IPS-15b (cell line): ENCODE results near the gene ARHGAP27.
"Not testable (repeated sequence)": the region's sequence is repeated elsewhere in the genome, so short reads cannot be mapped to it uniquely, and the experiment has no call there.

Source experiments
- H3K27me3 ChIP-seq: one replicate; pipeline ENCODE4 v1.6.1; 2013; ENCODE audit warnings: low read length; ENCODE audit not compliant: control insufficient read depth, insufficient read depth
- H3K36me3 ChIP-seq: one replicate; pipeline ENCODE4 v1.6.1; 2013; ENCODE audit warnings: low read length; ENCODE audit not compliant: control insufficient read depth, insufficient read depth
- H3K4me1 ChIP-seq: one replicate; pipeline ENCODE4 v1.6.1; 2013; ENCODE audit warnings: mild to moderate bottlenecking, low read length; ENCODE audit not compliant: control insufficient read depth, insufficient read depth
- H3K4me3 ChIP-seq: one replicate; pipeline ENCODE4 v1.5.1; 2013; ENCODE audit warnings: low read depth, low read length
- H3K9ac ChIP-seq: one replicate; pipeline ENCODE4 v1.6.1; 2013; ENCODE audit warnings: low read depth, mild to moderate bottlenecking, low read length
- H3K9me3 ChIP-seq: one replicate; pipeline ENCODE4 v1.6.1; 2013; ENCODE audit warnings: mild to moderate bottlenecking, low read length; ENCODE audit not compliant: control insufficient read depth, insufficient read depth

The ARHGAP27 gene, protein sequence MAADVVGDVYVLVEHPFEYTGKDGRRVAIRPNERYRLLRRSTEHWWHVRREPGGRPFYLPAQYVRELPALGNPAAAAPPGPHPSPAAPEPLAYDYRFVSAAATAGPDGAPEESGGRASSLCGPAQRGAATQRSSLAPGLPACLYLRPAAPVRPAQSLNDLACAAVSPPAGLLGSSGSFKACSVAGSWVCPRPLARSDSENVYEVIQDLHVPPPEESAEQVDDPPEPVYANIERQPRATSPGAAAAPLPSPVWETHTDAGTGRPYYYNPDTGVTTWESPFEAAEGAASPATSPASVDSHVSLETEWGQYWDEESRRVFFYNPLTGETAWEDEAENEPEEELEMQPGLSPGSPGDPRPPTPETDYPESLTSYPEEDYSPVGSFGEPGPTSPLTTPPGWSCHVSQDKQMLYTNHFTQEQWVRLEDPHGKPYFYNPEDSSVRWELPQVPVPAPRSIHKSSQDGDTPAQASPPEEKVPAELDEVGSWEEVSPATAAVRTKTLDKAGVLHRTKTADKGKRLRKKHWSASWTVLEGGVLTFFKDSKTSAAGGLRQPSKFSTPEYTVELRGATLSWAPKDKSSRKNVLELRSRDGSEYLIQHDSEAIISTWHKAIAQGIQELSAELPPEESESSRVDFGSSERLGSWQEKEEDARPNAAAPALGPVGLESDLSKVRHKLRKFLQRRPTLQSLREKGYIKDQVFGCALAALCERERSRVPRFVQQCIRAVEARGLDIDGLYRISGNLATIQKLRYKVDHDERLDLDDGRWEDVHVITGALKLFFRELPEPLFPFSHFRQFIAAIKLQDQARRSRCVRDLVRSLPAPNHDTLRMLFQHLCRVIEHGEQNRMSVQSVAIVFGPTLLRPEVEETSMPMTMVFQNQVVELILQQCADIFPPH

DNA sequence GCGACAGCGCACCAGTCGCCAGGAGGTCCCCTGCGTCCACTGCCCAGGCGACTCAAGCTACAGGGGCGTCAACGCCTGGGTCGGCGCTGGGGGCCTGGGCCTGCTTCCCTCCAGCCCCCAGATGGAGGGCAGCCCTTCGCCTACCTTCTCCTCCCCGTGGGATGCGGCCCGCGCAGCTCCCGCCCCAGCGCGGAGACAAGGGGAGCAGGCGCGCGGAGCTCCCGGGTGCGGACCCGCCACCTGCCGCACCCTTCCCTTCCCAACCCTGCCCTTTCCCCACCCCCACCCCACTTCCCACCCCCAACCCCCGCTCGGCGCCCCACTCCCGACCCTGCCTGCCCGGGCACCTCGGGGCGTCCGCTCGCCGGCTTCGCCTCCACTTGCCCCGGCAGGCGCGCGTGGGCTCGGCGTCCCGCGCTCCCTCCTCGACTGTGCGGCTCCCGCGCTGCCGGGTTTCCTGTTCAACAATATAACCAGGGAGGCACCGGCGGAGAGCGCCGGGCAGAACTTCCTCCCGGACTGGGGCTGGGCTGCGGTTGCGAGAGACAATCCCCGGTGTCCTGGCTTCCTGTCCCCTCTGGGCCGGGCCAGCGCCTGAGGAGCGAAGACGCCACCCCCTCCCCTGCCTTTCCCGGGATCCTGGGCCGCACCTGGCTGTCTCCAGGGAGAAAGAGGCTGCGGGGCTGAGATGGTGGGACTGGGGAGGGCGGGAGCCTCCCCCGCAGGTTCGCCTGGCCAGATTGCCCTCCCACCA is at the start of gene ARHGAP27:
Gene ARHGAP27 (minus strand): TSS at position 466 of the 754 bp plus-strand sequence. CDS start 2,591 bp downstream, outside the sequence.
- Histone ChIP-seq H3K4me1 (peaks cover 4% of the 10 kb centered on the region), H3K9me3 (no peaks in the 10 kb centered on the region), H3K4me3 (peak within 1 kb of the TSS; percentile 84), H3K36me3 (no peaks in the 10 kb centered on the region), H3K27me3 (peaks cover 30% of the 10 kb centered on the region), H3K9ac (no peak within 1 kb of the TSS)

DNA sequence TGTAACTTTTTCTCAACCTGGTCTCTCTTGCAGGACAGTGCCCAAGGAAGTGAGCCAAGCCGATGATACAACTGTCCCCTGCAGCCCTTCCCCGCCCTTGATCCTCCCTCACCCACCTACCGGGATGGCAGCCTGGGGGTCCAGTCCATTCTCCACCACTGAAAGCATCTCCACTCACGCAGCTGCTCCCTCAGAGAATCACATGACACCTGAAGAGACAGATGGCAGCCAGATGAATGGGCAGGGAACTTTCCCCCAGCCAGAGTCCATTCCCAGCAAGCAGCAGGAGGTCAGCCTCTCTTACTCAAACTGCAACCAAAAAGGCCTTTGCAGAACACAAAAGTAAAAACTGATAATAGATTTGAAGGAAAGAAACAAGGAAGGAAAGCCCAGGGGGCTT is 49.6 kb upstream of the ARHGAP27 start:
- not testable (repeated sequence) for H3K9ac ChIP-seq, H3K36me3 ChIP-seq, H3K4me1 ChIP-seq, H3K9me3 ChIP-seq, H3K27me3 ChIP-seq, H3K4me3 ChIP-seq

DNA sequence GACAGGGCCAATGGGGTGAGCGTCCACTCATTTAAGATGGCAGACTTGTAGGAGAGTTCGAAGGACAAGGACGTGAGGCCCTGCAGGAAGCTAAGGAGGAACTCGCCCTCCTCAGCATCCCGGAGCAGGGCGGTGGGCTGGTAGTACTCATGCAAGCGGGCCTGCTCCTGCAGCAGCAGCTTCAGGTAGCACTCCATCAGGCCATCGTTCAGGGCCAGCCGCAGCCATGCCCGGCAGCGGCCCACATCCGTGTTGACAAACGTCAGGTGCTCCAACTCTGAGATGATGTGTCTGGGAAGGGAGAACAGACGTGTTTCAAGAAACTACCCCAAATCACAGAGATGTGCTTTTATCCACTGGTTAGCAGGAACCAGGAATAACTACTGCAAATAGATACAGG is 42.8 kb upstream of the ARHGAP27 start:
- H3K9me3 ChIP-seq, H3K9ac ChIP-seq, H3K36me3 ChIP-seq, H3K4me1 ChIP-seq, H3K4me3 ChIP-seq, H3K27me3 ChIP-seq: not testable (repeated sequence)

DNA sequence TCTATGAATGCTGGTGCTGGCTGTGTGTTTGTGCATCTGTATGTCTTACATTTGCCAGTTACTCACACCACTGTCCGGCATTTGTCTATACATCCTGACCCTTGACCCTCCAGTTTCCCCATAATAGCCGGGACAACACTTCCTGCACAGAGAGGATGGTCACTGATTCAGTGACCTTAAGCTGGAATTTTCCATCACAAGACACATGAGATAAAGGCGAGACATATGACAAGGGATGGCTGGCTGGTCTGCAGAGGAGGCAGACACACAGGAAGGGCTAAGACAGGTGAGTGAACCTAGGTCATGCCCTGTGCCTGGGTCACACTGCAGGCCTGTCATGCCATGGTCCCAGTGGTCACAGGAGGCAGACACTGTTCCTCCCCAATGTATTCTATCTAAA is 39.6 kb upstream of the ARHGAP27 start:
- H3K4me3 ChIP-seq, H3K36me3 ChIP-seq, H3K9ac ChIP-seq, H3K4me1 ChIP-seq, H3K9me3 ChIP-seq, H3K27me3 ChIP-seq: not testable (repeated sequence)

DNA sequence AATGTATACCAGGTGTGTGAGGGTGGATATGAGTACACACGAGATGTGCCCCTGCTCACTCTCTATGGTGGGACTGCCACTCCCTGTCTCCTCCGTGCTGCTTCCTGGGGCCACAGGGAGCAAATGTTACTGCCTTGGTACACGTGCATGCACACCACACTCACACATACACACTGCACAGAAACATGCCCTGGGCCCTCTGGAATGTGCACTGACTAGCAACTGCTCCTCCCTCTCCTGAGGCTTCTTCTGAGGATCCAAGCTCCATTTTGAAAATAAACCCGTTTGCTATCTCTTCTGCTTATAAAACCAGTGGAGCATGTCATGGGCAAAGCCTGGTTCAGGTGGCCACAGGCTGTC is 36.5 kb upstream of the ARHGAP27 start:
- H3K27me3 ChIP-seq, H3K4me1 ChIP-seq, H3K36me3 ChIP-seq, H3K9ac ChIP-seq, H3K4me3 ChIP-seq, H3K9me3 ChIP-seq: not testable (repeated sequence)

DNA sequence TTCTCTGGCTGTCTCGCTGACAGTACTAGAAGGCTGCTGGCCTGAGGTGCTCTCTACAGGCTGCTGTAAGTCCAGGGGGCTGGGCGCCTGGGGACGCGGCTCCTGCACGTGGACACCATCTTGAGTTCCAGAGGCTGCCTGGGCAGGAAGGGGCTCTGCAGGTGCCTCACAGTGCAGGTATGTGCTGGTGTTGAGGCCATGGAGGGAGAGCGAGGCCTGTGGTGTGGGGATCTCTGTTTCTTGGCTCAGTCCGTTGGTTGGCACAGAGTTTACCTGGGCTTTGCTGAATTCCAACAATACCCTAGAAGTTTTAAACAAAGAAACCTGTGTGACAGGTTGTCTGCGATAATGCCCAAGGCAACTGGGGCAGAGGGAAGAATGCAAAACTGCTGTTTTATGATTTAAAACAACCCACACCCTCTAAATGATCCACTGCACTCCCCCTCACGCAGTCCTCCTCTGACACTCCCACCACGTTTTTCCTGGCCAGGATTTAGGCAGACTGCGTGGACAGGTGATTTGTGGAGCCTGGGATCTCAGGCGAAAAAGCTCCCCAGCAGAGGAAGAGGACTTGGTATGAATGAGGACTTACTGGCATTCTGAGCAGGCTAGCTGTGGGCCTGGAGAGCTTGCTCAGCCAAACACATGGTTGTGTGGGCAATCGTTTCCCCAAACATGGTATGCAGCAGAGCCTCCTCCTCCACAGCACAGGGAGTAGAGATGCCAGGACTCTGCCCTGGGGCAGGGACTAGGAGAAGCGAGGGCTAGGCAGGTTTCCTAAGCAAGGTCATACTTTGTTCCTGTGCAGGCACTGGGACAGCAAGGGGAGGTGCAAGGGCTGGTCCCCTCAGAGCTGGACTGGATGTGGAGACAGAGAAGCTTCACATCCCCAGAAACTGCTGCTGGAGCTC is 35.9 kb upstream of the ARHGAP27 start:
- not testable (repeated sequence) for H3K4me3 ChIP-seq, H3K9me3 ChIP-seq, H3K27me3 ChIP-seq, H3K36me3 ChIP-seq, H3K4me1 ChIP-seq, H3K9ac ChIP-seq

DNA sequence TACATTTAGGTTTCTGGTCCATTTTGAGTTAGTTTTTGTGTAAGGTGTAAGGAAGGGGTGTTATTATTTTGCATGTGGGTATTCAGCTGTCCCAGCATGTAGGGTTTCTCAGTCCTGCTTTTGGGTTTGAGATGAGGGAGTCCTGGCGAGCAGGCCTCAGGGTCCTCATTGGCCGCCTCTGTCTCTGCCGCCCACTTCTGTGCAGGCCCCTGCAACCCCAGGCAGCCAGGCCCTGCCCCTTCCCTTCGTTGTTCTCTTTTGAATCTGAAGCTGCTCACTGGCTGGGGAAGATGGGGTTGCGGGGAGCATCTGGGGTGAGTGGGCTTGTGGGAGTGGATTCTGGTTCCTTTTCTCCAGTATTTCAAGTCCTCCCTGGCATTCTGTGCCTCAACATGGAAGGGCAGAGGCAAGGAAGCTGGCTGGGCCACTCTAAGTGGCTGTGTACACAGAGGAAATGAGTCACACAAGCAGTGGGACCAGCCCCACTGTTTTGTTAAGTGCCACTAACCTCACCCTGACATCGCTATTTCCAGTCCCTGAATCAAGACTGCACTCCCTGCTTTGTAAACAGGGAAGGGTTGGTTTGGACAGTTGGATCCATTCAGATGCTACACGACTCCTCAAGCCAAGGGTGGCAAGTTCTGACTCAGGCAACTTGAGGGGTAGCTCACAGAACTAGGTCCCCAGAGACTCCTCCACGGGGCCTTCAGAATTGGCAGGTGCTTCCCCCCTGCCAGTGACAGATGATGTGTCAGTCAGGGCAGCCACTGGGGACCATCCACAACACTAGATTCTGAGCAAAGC is 29.1 kb upstream of the ARHGAP27 start:
- H3K9me3 ChIP-seq, H3K4me1 ChIP-seq, H3K4me3 ChIP-seq, H3K27me3 ChIP-seq, H3K9ac ChIP-seq, H3K36me3 ChIP-seq: not testable (repeated sequence)

DNA sequence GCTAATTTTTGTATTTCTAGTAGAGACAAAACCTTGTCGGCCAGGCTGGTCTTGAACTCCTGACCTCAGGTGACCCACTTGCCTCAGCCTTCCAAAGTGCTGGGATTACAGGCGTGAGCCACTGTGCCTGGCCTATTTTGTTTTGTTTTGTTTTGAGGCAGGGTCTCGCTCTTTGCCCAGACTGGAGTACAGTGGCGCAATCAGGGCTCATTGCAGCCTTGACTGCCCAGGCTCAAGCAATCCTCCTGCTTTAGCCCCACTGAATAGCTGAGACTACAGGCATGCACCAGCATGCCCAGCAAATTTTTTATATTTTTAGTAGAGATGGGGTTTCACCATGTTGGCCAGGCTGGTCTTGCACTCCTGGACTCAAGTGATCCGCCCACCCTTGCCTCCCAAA is 27.8 kb upstream of the ARHGAP27 start:
- H3K36me3 ChIP-seq, H3K9ac ChIP-seq, H3K4me1 ChIP-seq, H3K4me3 ChIP-seq, H3K9me3 ChIP-seq, H3K27me3 ChIP-seq: not testable (repeated sequence)

DNA sequence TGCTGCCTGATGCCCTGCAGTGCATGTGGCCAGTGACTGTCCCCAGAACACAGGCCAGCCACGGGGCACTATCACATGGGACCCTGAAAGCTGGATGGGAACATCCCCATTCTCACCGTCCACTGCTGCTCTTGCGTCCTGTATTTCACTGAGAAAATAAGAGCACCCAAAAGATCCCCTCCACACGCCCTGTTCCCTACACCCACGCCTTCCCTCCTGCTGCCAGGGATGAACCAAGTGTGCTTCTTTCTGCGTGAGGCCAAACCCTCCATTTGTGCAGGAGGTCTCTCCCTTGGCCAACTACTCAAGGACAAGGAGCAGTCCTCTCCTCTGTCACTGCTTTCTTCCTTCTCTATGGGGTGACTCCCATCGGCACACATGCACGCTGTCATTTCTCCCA is 21.7 kb upstream of the ARHGAP27 start:
- H3K4me3 ChIP-seq, H3K4me1 ChIP-seq, H3K36me3 ChIP-seq, H3K9me3 ChIP-seq, H3K9ac ChIP-seq, H3K27me3 ChIP-seq: not testable (repeated sequence)

DNA sequence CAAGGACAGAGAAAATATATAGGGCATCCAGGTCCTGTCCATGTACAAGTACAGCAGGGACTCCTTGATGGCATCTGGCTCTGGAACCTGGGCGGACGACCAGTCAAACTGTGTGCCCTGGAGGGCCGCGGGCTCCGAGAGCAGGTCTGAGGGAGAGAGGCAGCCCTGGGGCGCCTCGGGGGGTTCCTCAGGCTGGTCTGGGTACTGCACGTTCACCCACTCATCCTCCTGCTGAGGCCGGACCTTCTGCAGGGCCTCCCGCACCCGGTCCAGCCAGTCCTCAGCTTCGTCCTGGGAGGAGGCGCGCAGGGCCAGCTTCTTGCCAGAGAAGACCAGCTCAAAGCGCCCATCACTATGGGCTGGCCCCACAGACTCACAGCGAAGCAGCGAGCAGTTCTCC is 21.1 kb upstream of the ARHGAP27 start:
- not testable (repeated sequence) for H3K9ac ChIP-seq, H3K27me3 ChIP-seq, H3K36me3 ChIP-seq, H3K9me3 ChIP-seq, H3K4me3 ChIP-seq, H3K4me1 ChIP-seq

DNA sequence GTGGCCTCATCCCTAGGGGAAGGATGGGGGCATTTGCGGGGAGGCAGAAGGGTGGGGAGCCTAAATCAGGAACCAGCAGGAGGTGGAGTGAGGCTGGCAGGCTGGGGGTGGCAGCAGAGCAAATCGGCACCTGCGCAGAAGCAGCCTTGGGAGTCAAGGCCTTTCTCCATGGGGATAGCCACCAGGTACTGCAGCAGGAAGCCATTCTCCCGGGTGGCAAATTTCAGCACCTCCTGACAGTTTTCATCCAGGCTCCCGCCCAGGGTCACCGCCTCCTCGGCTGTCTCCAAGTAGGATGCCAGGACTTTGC is 20.5 kb upstream of the ARHGAP27 start:
- H3K4me3 ChIP-seq, H3K9ac ChIP-seq, H3K4me1 ChIP-seq, H3K9me3 ChIP-seq, H3K27me3 ChIP-seq, H3K36me3 ChIP-seq: not testable (repeated sequence)
